GM19455 (cell line): ENCODE data around the gene TCF12.

Experiments
- ATAC-seq: cut with Tn5 transposase; IDR thresholded peaks from one replicate; pipeline ENCODE4 v1.9.1; 2021; ENCODE audit not compliant: unreplicated experiment

The TCF12 gene

DNA sequence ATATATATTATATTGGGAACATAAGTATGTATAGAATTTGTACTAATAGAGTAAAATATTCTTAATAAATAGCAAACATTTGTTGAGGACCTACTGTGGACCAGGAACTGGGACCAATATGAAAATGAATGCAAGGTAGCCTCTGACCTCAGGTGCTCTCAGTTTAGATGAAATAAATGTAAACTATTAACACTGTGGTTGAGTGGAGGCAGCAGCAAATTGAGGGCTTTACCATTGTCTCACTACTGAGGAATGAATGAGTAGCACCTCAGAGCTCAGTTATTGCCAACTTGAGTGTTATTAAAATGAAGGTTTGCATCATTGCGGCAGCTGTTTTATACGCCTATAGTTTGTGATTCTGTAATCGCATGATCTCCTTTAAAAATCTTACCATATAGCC is 366.9 kb downstream of the TCF12 start:
- ATAC-seq = no peak

DNA sequence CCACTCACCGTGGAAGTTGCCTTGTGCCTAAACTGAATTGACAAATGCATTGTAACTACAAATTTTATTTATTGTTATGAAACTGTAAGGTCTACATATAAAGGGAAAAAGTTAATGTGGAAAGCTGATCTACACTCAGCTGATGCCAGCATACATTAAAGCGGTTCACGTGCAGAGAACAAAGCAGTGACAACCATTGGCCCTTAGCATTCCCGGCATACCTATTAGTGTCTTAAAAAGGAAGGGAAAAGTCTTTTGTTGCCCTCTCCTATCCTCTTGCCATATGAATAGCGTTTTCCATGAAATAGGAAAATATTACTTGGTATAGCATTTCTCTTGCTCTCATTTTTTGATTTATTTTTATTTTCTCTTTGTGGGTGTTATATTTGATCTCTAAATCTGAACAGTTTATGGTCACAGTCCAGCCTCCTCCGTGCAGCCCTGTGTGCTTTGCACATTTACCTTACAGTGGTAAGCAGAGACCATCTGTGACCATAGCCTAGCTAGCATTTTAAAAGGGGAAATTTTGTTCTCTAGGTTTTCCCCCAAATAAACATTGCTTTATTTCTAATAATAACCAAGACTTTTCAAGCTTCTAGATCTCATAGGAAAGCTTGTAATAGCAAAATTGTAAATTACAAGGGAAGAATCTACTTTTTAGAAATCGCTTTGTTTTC is 368.1 kb downstream of the TCF12 start:
- ATAC-seq = no peak

GRCh38 chr15:57287123-57287521 is 368.7 kb downstream of the TCF12 start:
- ATAC-seq = no peak

- no peak for ATAC-seq
Measured at GRCh38 chr15:57288926-57289580, 370.6 kb downstream of the TCF12 start.

GRCh38 chr15:57290187-57290586 is 371.7 kb downstream of the TCF12 start:
- no peak for ATAC-seq

- no peak for ATAC-seq
Measured at GRCh38 chr15:57290826-57291225, 372.4 kb downstream of the TCF12 start.

GRCh38 chr15:57296473-57297162 is 378.2 kb downstream of the TCF12 start:
- ATAC-seq = no peak

DNA sequence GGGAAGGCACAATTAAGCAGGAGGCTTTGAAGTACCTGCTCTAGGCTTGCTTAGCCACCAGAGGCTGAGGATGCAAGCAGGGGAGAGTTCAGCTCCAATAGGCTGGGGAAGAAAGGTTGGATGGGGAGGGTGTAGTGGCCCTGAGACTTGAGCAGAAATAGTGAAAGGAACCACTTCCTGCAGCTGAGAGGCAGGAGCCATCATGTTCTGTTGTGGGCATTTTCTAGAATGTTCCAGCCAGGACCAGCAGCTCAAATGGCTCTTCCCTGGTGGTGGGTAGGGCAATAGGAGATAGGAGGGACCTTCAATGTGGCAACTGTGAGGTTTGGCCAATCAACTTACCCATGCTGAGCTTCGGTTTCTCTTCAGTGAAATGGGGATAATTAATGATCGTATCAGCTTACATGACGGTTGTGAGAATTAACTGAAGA is 378.7 kb downstream of the TCF12 start:
- ATAC-seq = no peak

DNA sequence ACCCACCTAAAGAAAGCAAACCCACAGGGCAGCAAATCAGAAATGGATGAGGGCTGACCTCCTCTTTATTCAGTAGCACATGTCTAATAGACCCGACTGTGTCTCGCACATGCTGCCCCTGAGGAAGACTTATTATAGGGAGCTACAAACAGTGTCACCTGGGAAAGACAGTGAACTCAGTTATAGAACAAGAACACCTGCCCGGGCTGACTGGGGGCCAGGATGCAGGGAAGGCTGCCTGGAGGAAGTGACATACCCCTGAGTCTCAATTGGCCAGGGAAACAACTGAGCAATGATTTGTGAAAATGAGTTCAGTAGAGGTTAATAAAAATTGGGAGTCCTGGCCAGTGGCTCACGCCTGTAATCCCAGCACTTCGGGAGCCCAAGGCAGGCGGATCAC is 379.2 kb downstream of the TCF12 start:
- no peak for ATAC-seq

GRCh38 chr15:57298204-57298603 is 379.8 kb downstream of the TCF12 start:
- no peak for ATAC-seq

DNA sequence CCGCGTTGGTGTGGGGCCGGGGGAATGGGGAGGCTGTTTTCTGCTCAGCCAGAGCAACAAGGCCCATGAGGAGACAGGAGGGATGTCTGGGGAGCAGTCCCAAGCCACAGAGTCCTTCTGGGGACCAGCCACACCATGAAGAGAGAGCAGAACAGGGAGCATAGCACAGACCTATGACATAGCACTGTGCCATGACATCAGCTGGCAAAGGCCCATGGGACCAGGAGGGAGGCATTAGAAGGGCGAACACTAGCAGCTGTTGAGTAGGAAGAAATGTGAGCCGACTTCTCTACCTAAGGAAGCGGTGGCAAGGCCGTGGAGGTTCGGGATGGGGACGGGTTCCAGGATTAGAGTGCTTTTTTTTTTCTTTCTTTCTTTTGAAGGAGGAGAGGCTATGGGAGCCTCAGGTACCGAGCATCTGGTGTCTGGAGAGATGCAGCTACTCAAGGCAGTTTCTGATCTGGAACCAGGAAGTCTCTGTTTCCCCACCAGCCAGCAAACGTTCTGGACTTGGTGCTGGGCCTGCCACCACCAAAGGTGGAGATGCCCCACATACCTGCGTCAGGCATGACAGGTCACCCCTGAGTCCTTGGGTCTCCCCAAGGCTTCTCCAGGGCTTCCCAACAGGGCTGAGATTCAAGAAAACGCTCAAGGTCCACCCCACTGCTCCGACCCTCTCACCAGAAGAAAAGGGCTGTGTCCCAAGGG is 380.6 kb downstream of the TCF12 start:
- no peak for ATAC-seq

DNA sequence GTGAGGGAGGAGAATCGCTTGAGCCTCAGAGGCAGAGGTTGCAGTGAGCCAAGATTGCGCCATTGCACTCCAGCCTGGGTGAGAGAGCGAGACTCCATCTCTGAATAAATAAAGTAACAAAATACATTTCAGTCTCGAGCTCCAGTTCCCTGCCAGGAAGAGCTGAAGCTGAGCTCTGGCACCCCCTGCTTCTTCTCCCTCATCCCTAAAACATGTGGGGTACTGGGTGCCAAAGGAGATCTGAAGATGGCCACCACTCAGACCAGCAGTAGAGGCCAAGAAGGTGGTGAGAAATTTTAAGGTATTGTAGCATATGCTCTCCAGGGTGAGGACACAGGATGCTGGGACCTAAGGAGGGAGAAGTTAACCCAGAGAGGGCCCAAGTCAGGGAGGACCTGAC is 382.9 kb downstream of the TCF12 start:
- no peak for ATAC-seq

DNA sequence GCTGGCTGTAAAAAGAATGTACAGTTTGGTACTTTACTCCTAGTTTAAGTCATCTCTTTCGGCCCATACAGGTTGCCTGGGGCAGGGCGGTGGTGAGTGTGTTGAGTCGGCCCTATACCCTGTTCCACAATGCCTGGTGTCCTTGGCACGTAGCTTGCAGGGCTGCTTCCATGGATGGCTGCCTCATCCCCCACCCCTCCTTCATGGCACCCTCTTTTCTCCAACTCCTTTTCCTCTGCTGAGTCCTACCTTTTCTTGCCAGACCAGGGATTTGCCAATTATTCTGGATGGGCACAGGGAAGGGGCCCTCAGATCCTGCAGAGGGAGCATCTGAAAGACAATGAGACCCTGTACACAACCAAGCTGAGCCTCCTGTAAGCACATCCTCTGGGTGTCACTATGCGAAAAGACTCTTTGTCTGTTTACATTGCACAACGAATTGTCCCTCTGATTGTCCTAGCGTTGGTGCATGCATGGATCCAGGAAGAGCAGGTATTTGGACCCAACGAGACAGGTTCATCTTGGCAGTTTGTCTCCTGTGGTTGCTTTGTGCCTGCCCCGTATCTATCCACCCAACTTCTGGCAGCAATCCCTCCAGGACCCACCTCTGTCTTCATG is 384.3 kb downstream of the TCF12 start:
- no peak for ATAC-seq

GRCh38 chr15:57305009-57305408 is 386.6 kb downstream of the TCF12 start:
- ATAC-seq = no peak

DNA sequence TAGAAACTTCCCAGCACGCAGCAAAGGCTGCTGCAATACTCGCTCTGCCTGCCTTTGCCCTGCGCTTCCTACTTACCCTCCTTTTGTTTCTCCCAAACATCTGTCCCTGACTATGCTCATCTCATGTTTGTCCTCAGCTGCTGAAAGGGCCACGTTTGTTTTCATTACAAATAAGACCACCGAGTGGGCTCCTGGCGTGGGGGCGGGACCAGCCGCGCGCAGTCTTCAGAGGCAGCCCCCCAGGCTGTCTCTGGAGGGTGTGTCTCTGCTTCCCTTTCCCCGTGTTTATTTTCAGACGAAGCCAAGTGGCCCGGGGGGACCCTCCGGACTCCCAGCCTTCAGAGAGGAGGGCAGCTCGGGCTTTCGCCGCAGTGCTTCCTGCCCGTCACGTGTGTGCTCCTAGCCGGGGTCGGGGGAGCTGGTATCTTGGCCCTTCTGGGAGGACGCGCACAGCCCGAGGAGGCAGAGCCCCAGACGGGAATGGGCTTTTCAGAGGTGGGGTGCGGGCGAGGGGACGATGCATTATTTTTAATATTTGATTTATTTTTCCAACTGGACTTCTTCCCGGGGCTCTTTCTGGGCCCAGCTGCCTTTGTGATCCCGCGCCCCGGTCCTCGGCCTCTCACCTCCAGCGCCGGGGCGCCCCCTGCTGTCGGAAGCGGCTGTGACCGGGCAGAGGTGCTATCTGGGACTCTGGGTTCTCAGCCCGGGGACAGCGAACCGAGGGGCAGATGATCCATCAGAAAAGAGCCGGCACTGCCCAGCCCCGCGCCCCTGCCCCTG is 387.9 kb downstream of the TCF12 start:
- peak; percentile 84 for ATAC-seq

DNA sequence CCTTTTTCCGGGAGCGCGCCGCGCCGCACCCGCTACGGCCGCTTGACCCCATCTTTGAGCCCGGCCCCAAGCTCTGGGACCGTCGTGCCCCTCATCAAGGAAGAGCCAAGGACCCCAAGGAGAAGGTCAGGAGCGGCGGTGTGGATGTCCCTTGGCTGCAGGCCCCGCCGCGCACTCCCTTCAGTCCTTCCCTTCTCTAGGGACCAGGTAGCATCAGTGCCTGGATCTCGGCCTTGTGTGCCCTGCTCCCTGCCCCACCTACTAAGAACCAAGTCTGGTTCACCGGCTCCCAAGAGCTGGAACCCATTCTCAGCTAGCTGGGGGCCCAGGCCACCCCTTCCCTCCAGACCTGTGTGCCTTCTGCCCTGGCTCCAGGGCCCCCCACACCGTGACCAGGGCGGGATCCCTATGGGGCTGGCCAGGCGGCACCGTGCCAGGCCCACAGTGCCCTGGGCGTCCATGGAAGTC is 388.5 kb downstream of the TCF12 start:
- ATAC-seq = no peak

GRCh38 chr15:57307527-57308169 is 389.2 kb downstream of the TCF12 start:
- ATAC-seq = no peak

GRCh38 chr15:57308170-57308545 is 389.7 kb downstream of the TCF12 start:
- no peak for ATAC-seq

DNA sequence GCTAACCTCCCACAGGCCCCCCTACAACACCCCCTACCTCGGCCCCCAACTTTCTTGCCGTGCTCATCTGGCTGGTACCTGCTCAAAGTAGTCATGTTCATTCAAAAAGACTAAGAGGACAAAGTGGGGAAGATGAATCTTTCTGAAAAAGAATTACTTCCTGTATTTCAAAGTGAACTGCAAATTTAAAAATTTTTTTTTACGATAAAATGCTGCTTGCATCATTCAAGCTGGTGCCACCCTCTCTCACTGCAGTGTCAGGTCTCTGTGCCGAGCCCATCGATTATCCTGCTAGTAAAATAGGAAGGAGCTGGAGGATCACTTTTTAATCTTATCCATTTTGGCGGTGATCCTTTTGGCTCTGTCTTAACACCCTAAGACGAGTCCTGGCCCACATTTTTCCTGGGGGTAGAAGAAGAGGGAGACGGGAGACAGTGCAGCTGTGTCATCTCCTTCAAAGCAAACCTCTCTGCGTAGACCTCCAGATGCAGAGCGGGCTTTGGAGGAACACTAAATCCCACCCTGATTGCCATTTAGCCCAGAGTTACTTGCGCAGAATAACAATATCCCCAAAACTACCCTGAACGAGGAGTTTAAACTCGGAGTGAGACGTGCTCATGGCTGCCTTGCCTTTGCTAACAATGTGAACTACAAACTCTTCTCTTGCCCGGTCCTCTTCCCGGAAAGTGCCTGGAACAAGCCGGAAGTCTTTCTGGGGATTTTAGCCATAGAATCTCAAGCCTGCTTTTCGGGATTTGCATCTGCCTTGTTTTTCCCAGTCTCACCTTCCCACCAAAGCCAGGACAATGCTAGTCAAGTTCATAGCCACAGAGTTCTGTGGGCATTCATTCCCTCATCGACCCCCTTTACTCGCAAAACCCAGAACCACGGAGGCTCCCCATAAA is 391.7 kb downstream of the TCF12 start:
- no peak for ATAC-seq
